Thoracic aorta (tissue), 2 donors: ENCODE data around the gene AHSG. TPM values are rescaled to one million over a fixed set of nuclear protein-coding genes. Genes with fewer than 3 reads are reported as not detected.

ENCODE experiments used
- ATAC-seq: fragments of 150-250 bp; one replicate; pipeline ENCODE4 v1.8.0; 2017; ENCODE audit warnings: low read depth; ENCODE audit not compliant: insufficient number of reproducible peaks, low FRiP score
- DNase-seq: peaks from one replicate; pipeline ENCODE4 v3.0.0-alpha.2; 2020; ENCODE audit warnings: low spot score
- H3K27ac ChIP-seq, 2 donors: fragments of 200-600 bp; sonication (generic); 1 replicate in 1 of 2; 2 replicates in 1 of 2; pipeline ENCODE4 v1.5.1; 2016; ENCODE audit warnings: mild to moderate bottlenecking in 2 of 2, moderate library complexity in 2 of 2
- H3K27me3 ChIP-seq: fragments of 200-600 bp; sonication (generic); replicated peaks from 2 replicates; pipeline ENCODE4 v1.6.0; 2016; ENCODE audit warnings: mild to moderate bottlenecking; ENCODE audit not compliant: insufficient read depth
- H3K36me3 ChIP-seq: fragments of 200-600 bp; sonication (generic); one replicate; pipeline ENCODE4 v1.5.1; 2016
- H3K4me1 ChIP-seq, 2 donors: fragments of 200-600 bp; sonication (generic); 1 replicate in 1 of 2; 2 replicates in 1 of 2; pipeline versions ENCODE4 v1.5.1 to v1.6.0; 2016; ENCODE audit warnings: low read depth in 2 of 2, mild to moderate bottlenecking in 1 of 2; ENCODE audit not compliant: control insufficient read depth in 1 of 2
- H3K4me3 ChIP-seq: fragments of 200-600 bp; sonication (generic); 2 replicates; pipeline ENCODE4 v1.5.1; 2016; ENCODE audit warnings: mild to moderate bottlenecking
- H3K9me3 ChIP-seq: fragments of 200-600 bp; sonication (generic); 2 replicates; pipeline ENCODE4 v1.5.1; 2016
- total RNA-seq, 2 donors: library from RNA; depleted of rRNA; stranded (reverse); fragments of >200 nt; gene quantifications; one replicate each; pipeline versions ENCODE4 v1.1.0 to v1.2.3, GENCODE V29; 2016
- TF ChIP-seq, protein P1 (sequence below): fragments of 200-600 bp; sonication (generic); IDR thresholded peaks from one replicate; pipeline ENCODE4 v1.5.1; 2019; ENCODE audit warnings: antibody characterized with exemption

AHSG gene
- total RNA-seq, 2 donors from 2014 or later = not detected

DNA sequence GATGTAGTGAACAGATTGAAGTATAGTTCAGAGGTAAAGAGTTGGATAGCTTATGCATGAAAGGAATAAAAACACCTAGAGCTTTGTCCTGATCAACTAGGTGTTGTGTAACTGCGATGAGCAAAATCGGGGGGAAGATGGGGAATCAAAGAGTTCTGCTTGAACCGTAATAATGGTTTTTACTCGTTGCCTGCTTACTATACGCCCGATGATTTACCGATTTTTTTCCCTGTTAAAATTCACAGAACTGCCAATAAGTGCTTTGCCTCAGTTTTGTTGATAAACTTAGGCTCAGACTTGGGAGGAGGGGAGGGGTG is 43.1 kb upstream of the AHSG start:
- Histone ChIP-seq H3K27me3 (no peaks in the 10 kb centered on the region), H3K9me3 (no peaks in the 10 kb centered on the region), H3K4me1 (peaks cover 21 to 31% of the 10 kb centered on the region in 2 donors), H3K4me3 (peak overlapping the region; percentile 100), H3K27ac (peak overlapping the region; percentile 56 to 60), H3K36me3 (peaks cover 4% of the 10 kb centered on the region)
- DNase-seq (no peak), ATAC-seq (no peak)
- TF ChIP-seq, protein P1, sequence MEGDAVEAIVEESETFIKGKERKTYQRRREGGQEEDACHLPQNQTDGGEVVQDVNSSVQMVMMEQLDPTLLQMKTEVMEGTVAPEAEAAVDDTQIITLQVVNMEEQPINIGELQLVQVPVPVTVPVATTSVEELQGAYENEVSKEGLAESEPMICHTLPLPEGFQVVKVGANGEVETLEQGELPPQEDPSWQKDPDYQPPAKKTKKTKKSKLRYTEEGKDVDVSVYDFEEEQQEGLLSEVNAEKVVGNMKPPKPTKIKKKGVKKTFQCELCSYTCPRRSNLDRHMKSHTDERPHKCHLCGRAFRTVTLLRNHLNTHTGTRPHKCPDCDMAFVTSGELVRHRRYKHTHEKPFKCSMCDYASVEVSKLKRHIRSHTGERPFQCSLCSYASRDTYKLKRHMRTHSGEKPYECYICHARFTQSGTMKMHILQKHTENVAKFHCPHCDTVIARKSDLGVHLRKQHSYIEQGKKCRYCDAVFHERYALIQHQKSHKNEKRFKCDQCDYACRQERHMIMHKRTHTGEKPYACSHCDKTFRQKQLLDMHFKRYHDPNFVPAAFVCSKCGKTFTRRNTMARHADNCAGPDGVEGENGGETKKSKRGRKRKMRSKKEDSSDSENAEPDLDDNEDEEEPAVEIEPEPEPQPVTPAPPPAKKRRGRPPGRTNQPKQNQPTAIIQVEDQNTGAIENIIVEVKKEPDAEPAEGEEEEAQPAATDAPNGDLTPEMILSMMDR = no peak

DNA sequence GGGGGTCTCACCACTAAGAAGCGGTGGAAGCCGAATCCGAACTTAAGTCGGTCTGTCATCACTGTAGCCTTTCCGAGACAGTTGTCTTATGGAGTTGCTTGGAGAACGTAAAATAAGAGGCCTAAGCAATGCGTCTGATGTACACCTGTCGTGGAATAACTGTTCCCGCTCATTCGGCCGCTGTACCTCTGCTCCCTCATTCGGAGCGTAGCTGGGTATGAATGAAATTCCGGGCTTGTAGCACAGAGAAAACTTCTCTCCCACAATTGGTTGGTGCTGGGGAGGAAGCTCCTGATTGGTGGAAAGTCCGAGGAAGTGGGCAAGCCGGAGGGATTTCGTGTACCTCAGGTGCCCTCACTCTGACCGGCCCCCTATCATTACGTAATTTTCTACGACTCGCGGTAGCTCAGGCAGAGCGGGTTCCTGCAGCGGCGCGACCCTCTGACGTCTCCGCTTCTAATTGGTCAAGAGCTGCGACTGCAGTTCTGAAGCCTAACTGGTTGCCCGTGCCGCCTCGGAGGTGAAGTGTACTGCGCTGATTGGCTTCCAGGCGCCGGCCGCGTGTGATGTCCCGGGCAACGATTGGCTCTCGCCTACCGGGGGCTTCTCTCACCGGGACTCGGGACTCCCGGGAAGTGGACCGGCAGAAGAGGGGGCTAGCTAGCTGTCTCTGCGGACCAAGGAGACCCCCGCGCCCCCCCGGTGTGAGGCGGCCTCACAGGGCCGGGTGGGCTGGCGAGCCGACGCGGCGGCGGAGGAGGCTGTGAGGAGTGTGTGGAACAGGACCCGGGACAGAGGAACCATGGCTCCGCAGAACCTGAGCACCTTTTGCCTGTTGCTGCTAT is 42.5 kb upstream of the AHSG start, which contains the start of gene DNAJB11:
Gene DNAJB11, plus strand, starts transcription at position 625 of the 845 bp plus-strand sequence. Its CDS starts 178 bp downstream, at position 803.
- no peaks in the 10 kb centered on the region for H3K9me3 ChIP-seq
- peak; percentile 98 for DNase-seq
- H3K36me3 ChIP-seq = peaks cover 7% of the 10 kb centered on the region
- H3K27ac ChIP-seq = peak within 1 kb of the TSS; percentile 93 to 94
- peak within 1 kb of the TSS; percentile 100 for H3K4me3 ChIP-seq
- TF ChIP-seq, protein P1 = no peak
- no peaks in the 10 kb centered on the region for H3K27me3 ChIP-seq
- peak; percentile 100 for ATAC-seq
- peaks cover 21 to 30% of the 10 kb centered on the region in 2 donors for H3K4me1 ChIP-seq

DNA sequence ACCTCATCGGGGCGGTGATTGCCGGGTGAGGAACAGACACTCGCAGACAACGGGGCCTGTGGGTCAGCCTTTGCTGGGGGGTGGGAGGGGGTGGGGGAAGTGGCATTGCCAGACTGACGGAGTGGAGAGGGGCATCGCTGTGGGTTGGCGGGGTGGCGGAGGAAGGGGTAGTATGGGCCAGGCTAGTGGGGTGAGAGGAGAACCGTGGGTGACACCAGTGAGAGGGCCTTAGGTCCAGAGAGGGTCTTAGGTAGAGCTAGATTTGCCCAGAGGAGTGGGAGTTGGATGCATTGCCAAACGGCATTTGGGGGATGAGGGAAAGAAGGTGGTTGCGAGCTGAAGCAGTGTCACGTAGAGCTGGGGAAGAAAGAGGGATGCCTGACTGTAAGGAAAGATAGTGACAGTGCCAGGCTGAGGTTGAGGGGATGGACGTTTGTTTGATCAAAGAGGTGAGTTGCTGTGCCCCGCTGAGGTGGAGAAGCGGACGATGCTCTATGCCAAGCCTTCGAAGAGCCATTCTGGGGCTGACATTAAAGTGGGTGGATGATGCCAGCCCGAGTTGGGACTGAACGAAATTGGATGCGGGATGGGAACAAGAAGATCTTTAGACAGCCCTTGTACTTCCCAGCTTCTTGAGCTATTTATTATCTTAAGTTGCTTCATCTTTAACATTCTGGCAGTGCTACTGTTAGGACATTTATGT is 41.8 kb upstream of the AHSG start:
- no peaks in the 10 kb centered on the region for H3K9me3 ChIP-seq
- ATAC-seq = no peak
- H3K4me1 ChIP-seq = peaks cover 21 to 28% of the 10 kb centered on the region in 2 donors
- TF ChIP-seq, protein P1 = no peak
- H3K27me3 ChIP-seq = no peaks in the 10 kb centered on the region
- peaks cover 13% of the 10 kb centered on the region for H3K36me3 ChIP-seq
- H3K27ac ChIP-seq = peak overlapping the region; percentile 93 to 94
- peak overlapping the region; percentile 100 for H3K4me3 ChIP-seq
- no peak for DNase-seq

DNA sequence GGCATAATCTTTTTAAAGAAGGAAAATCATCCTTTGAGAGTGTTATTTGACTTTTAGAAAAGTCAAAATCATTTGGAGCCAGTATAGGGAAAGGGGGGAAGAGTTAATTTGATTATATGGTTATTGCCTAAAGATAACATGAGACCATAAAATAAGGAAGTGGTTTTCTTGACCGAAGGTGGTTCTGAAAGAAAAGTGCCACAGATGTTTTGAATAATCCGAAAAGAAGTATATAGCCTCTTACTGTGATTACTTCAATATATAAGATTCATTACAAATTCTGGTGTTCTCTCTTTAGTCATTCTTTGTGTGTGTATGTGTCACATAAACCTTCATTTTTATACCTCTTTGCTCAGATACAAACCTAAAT is 41.2 kb upstream of the AHSG start:
- H3K9me3 ChIP-seq = no peaks in the 10 kb centered on the region
- H3K27ac ChIP-seq = no peak overlapping the region
- peaks cover 18% of the 10 kb centered on the region for H3K36me3 ChIP-seq
- DNase-seq (no peak), ATAC-seq (no peak)
- TF ChIP-seq, protein P1 = no peak
- peak overlapping the region; percentile 100 for H3K4me3 ChIP-seq
- peaks cover 21 to 23% of the 10 kb centered on the region in 2 donors for H3K4me1 ChIP-seq
- H3K27me3 ChIP-seq = no peaks in the 10 kb centered on the region

DNA sequence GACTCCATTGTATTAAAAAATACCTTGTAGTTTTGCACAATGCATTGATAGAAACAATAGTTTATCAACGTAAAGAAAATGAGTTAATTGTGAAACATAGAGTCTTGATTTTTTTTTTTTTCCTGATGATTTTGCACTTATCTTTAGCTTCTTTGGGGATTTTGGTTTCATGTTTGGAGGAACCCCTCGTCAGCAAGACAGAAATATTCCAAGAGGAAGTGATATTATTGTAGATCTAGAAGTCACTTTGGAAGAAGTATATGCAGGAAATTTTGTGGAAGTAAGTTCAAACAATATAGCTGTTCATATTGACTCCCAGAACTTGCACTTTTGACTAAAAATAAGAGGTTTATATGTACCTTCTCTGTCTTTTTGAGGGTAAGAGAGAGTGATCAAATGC is 35.3 kb upstream of the AHSG start:
- H3K36me3 ChIP-seq = peaks cover 37% of the 10 kb centered on the region
- H3K9me3 ChIP-seq = no peaks in the 10 kb centered on the region
- no peaks in the 10 kb centered on the region for H3K27me3 ChIP-seq
- no peak overlapping the region for H3K4me3 ChIP-seq
- no peaks in the 10 kb centered on the region for H3K4me1 ChIP-seq
- TF ChIP-seq, protein P1 = no peak
- ATAC-seq (no peak), DNase-seq (no peak)
- H3K27ac ChIP-seq = no peak overlapping the region
